ENCODE results near the gene MYOM1.

Gene MYOM1

DNA sequence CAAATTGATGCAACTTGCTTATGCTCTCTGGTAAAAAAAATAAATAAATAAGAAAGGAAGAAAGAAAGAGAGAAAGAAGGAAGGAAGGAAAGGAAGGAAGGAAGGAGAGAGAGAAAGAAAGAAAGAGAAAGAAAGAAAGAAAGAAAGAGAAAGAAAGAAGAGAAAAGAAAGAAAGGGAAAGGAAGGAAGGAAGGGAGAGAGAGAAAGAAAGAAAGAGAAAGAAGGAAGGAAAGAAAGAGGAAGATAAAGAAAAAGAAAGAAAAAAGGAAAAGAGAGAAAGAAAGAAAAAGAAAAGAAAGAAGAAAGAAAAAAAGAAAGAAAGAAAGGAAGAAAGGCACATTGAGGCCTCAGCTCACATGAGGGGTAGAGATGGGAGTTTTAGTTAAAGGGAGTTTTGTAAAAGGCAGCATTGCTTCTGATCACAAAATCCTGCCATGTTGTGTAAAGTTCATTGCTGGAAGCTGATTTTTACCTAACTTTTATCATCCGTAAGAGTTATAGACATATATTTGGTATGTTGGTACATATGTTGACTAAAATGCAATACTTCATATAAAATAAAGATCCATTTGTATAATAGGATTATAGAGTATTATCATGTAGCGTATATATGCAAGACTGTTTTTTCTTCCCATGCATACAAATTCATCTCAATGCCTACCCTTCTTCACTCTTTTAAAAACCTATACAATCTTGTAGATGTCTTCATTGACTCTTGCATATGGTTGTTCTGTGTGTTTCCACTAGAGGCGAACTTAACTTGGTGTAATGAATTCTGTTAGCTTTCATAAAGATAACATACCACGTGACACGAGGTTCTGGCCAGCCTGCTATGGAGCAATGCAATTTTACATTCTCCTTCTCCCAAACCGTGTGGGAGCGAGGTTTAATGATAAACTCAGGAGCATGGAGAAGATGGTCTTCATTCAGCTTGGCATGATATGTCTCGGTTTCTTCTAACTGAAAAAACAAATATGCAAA is 32.8 kb downstream of the MYOM1 start:
- CTCF ChIA-PET, result interaction anchor here (0.7 to 1.7 kb wide), 2 partner anchors 12 to 47 kb away, joined by 3 to 4 read pairs; no protein-coding TSS in a partner anchor
- POLR2A ChIA-PET, result no interaction called here
- TF ChIP-seq TARDBP (IDR thresholded peaks at IDR 0.05) (no peak), SP1 (IDR thresholded peaks at IDR 0.05) (no peak), HDGF (IDR thresholded peaks at IDR 0.05; ENCODE audit: borderline replicate concordance) (no peak), L3MBTL2 (conservative IDR thresholded peaks at IDR 0.05) (no peak), LEF1 (IDR thresholded peaks at IDR 0.05; ENCODE audit: borderline replicate concordance) (no peak), NFRKB (IDR thresholded peaks at IDR 0.05) (no peak), FOXA1 (IDR thresholded peaks at IDR 0.05) (no peak), FOXM1 (IDR thresholded peaks at IDR 0.05; ENCODE audit: borderline replicate concordance) (no peak), ZNF384 (IDR thresholded peaks at IDR 0.05) (no peak), BHLHE40 (IDR thresholded peaks at IDR 0.05; ENCODE audit: borderline replicate concordance) (no peak), CTBP1 (IDR thresholded peaks at IDR 0.05; ENCODE audit: borderline replicate concordance) (no peak), ELF4 (IDR thresholded peaks at IDR 0.05) (no peak), SUZ12 (IDR thresholded peaks at IDR 0.05) (no peak), FOXK2 (IDR thresholded peaks at IDR 0.05) (no peak)
- TF ChIP-seq, protein P1, sequence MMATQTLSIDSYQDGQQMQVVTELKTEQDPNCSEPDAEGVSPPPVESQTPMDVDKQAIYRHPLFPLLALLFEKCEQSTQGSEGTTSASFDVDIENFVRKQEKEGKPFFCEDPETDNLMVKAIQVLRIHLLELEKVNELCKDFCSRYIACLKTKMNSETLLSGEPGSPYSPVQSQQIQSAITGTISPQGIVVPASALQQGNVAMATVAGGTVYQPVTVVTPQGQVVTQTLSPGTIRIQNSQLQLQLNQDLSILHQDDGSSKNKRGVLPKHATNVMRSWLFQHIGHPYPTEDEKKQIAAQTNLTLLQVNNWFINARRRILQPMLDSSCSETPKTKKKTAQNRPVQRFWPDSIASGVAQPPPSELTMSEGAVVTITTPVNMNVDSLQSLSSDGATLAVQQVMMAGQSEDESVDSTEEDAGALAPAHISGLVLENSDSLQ (IDR thresholded peaks at IDR 0.05), result no peak
- peak; percentile 40 for DNase-seq (ENCODE audit: extremely low spot score)

DNA sequence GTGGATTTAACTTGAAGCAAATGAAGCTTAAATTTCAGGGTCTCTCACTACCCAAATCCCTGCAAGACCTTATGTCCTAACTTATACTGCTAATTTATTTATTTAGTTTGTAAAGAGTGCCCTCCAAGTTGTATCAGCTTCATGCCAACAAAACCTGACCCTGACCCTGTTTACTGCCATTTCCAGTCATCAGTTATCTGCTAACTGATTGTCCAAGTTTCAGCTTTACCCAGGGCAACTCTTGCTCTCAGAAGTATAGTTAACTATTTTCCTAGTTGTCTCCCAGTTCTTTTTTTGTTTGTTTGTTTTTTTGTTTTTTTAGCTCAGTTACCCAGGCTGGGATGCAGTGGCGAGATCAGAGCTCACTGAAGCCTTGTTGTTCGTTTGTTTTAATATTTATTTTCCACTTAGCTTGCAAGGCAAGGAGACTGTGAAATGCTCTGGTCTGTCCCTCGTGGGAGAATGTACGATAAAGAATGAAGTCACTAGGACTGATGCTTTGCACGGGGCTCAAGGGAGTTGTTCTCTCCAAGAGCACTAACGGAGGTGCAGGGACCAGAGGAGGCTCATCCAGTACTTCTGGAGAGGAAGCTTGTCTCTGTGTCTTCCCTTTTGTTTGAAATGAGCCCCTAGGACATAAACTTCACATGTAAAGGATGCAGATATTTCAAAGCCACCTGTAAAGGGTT is 35.3 kb downstream of the MYOM1 start:
- CTCF ChIA-PET, result no interaction called here

DNA sequence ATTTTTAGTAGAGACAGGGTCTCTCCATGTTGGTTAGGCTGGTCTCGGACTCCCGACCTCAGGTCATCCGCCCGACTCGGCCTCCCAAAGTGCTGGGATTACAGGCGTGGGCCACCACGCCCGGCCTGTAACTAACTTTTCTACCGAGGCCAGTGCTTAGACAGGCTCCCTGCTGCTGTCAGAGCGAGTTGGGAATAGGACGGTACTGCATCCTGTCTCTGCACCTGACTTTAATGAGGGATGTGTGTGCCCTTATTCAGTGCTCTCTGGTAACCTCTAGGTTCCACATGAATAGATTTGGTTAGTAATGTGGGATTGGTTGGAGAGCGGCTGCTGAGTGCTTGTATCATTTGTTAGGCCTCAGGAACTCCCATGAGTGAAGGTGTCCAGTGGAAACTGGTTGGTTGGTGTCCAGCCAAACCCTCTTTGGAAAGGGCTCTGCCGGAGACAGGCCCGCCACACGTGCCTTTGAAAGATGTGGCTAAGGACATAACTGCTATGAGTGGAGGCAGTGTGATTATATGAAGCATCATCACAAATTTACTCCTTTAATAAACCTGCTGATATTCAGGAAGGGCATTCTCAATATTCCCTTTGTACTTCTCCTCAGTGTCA is 36.6 kb downstream of the MYOM1 start:
- POLR2A ChIA-PET, result no interaction called here
- CTCF ChIA-PET, result no interaction called here
- TF ChIP-seq LEF1 (IDR thresholded peaks at IDR 0.05; ENCODE audit: borderline replicate concordance) (no peak), TARDBP (IDR thresholded peaks at IDR 0.05) (no peak), SUZ12 (IDR thresholded peaks at IDR 0.05) (no peak), ZNF384 (IDR thresholded peaks at IDR 0.05) (no peak), NFRKB (IDR thresholded peaks at IDR 0.05) (no peak), HDGF (IDR thresholded peaks at IDR 0.05; ENCODE audit: borderline replicate concordance) (no peak), FOXK2 (IDR thresholded peaks at IDR 0.05) (no peak), ELF4 (IDR thresholded peaks at IDR 0.05) (no peak), CTBP1 (IDR thresholded peaks at IDR 0.05; ENCODE audit: borderline replicate concordance) (no peak), ARNT (IDR thresholded peaks at IDR 0.05) (no peak), BHLHE40 (IDR thresholded peaks at IDR 0.05; ENCODE audit: borderline replicate concordance) (no peak)
- TF ChIP-seq, protein P1 (IDR thresholded peaks at IDR 0.05), result no peak
- no peak for DNase-seq (ENCODE audit: extremely low spot score)

More for the DNA sequence above, 35.3 kb downstream of the MYOM1 start:
- DNase-seq (ENCODE audit: extremely low spot score), result no peak
- TF ChIP-seq LEF1 (IDR thresholded peaks at IDR 0.05; ENCODE audit: borderline replicate concordance), result no peak
- TF ChIP-seq SP1 (IDR thresholded peaks at IDR 0.05), result no peak
- no peak for TF ChIP-seq L3MBTL2 (conservative IDR thresholded peaks at IDR 0.05)
- no peak for TF ChIP-seq FOXK2 (IDR thresholded peaks at IDR 0.05)
- POLR2A ChIA-PET, result no interaction called here

DNA sequence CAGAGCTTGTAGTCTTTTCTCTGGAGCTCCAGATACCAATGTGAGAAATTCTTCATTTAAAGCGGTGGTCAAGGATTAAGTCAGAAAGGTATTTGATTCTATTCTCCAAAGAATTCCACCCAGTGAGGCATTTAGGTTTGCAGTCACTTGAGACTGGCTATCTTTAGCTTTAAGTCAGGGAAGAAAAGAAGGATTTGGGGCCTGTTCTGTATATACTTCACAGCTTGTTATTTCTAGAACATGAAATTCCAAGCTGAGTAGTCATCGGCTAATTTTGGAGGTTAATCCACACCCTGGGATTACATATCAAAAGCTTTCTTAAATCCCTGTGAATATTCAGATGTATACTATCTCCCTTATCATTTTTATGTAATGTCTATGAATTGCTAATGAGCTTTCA is 39.4 kb downstream of the MYOM1 start:
- no peak for DNase-seq (ENCODE audit: extremely low spot score)
- no peak for TF ChIP-seq FOXA1 (IDR thresholded peaks at IDR 0.05)
- TF ChIP-seq ARNT (IDR thresholded peaks at IDR 0.05), result no peak
- TF ChIP-seq NFRKB (IDR thresholded peaks at IDR 0.05), result no peak
- no peak for TF ChIP-seq SUZ12 (IDR thresholded peaks at IDR 0.05)
- TF ChIP-seq SP1 (IDR thresholded peaks at IDR 0.05), result no peak
- TF ChIP-seq LEF1 (IDR thresholded peaks at IDR 0.05; ENCODE audit: borderline replicate concordance), result no peak
- TF ChIP-seq ELF4 (IDR thresholded peaks at IDR 0.05), result no peak
- no peak for TF ChIP-seq TARDBP (IDR thresholded peaks at IDR 0.05)
- CTCF ChIA-PET, result no interaction called here
- POLR2A ChIA-PET, result no interaction called here

DNA sequence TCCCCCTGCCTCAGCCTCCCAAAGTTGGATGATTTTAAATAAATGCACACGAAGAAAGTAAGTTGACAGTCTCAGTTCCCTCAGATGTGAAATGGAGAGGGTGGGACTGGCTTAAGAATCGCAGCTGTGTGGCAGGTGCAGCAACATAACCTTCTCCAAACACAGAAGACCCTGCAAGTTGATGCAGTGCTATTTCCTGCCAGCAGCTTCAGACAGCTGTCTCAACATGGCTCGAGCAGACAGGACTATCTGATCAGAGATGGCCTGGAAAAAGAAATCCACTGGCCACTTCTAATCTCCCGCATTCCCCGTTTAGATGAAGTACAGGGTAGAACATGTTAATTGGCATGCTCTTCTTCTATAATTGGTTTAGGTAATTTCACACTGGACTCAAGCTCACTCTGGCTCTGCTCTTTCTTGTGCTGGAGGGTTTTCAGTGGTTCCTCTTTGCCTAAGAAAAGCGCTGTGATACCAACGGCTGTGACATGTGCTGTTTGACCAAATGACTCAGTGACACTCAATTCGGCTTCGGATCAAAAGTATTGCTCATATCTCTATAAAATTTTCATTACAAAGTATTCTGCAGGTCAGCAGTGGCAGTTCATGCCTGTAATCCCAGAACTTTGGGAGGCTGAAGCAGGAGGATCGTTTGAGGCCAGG is 40.2 kb downstream of the MYOM1 start:
- no peak for TF ChIP-seq TARDBP (IDR thresholded peaks at IDR 0.05)
- no peak for TF ChIP-seq ELF4 (IDR thresholded peaks at IDR 0.05)
- TF ChIP-seq L3MBTL2 (conservative IDR thresholded peaks at IDR 0.05), result no peak
- TF ChIP-seq, protein P1 (IDR thresholded peaks at IDR 0.05), result no peak
- no peak for TF ChIP-seq ZNF384 (IDR thresholded peaks at IDR 0.05)
- no peak for TF ChIP-seq SP1 (IDR thresholded peaks at IDR 0.05)
- TF ChIP-seq BHLHE40 (IDR thresholded peaks at IDR 0.05; ENCODE audit: borderline replicate concordance), result no peak
- no peak for TF ChIP-seq CTBP1 (IDR thresholded peaks at IDR 0.05; ENCODE audit: borderline replicate concordance)
- no peak for TF ChIP-seq FOXM1 (IDR thresholded peaks at IDR 0.05; ENCODE audit: borderline replicate concordance)
- TF ChIP-seq ARNT (IDR thresholded peaks at IDR 0.05), result no peak
- TF ChIP-seq SUZ12 (IDR thresholded peaks at IDR 0.05), result no peak
- no peak for TF ChIP-seq LEF1 (IDR thresholded peaks at IDR 0.05; ENCODE audit: borderline replicate concordance)
- no peak for TF ChIP-seq FOXK2 (IDR thresholded peaks at IDR 0.05)
- CTCF ChIA-PET, result no interaction called here
- DNase-seq (ENCODE audit: extremely low spot score), result no peak
- POLR2A ChIA-PET, result no interaction called here
